ENCODE data around the gene C3orf22. TPM values are rescaled to one million over a fixed set of nuclear protein-coding genes. Genes with fewer than 3 reads are reported as not detected.

C3orf22 gene
- total RNA-seq, 1 donor from 2014 or later, result not detected

- Histone ChIP-seq H3K9me3 (replicated peaks) (no peaks in the 10 kb centered on the region), H3K4me3 (no peak overlapping the region), H3K36me3 (no peaks in the 10 kb centered on the region), H3K4me1 (peaks cover 40% of the 10 kb centered on the region), H3K27me3 (ENCODE audit: low read depth) (peaks cover 36% of the 10 kb centered on the region), H3K27ac (replicated peaks) (no peak overlapping the region)
- DNase-seq, result no peak
- intact Hi-C loops (cut with micrococcal nuclease), result no loop called here
- TF ChIP-seq CTCF (IDR thresholded peaks at IDR 0.05; ENCODE audit: borderline replicate concordance), result no peak
These were observed 31.1 kb downstream of the C3orf22 start for GRCh38 chr3:126527455-126528211.

DNA sequence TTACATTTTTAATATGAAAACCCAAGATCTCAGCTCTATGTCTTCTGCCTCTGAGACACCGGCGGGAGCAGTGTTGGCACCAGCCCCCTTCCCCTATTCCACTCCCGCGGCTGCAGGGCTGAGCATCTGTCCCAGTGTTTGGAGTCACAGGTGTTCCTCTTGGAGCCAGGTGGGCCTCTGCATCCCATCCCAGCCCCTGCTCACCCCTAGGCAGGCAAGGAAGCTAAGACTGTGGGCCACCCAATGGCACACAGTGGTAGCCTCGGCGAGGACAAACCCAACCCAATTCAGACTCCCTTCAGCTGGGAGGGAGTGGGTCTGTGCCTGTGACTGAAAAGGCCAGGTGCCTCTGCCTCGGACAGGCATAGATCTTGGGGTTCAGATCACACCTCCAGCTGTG is 31.7 kb downstream of the C3orf22 start:
- intact Hi-C loops (cut with micrococcal nuclease), result no loop called here
- H3K9me3 ChIP-seq (replicated peaks), result no peaks in the 10 kb centered on the region
- H3K4me3 ChIP-seq, result no peak overlapping the region
- no peak overlapping the region for H3K27ac ChIP-seq (replicated peaks)
- peaks cover 36% of the 10 kb centered on the region for H3K27me3 ChIP-seq (ENCODE audit: low read depth)
- no peak for TF ChIP-seq CTCF (IDR thresholded peaks at IDR 0.05; ENCODE audit: borderline replicate concordance)
- no peaks in the 10 kb centered on the region for H3K36me3 ChIP-seq
- peaks cover 40% of the 10 kb centered on the region for H3K4me1 ChIP-seq
- no peak for DNase-seq

GRCh38 chr3:126526668-126527005 is 32.1 kb downstream of the C3orf22 start:
- H3K27ac ChIP-seq (replicated peaks), result no peak overlapping the region
- no peak overlapping the region for H3K4me3 ChIP-seq
- peaks cover 36% of the 10 kb centered on the region for H3K27me3 ChIP-seq (ENCODE audit: low read depth)
- no peak for TF ChIP-seq CTCF (IDR thresholded peaks at IDR 0.05; ENCODE audit: borderline replicate concordance)
- H3K4me1 ChIP-seq, result peaks cover 40% of the 10 kb centered on the region
- intact Hi-C loops (cut with micrococcal nuclease), result no loop called here
- no peak for DNase-seq
- H3K9me3 ChIP-seq (replicated peaks), result no peaks in the 10 kb centered on the region
- no peaks in the 10 kb centered on the region for H3K36me3 ChIP-seq

DNA sequence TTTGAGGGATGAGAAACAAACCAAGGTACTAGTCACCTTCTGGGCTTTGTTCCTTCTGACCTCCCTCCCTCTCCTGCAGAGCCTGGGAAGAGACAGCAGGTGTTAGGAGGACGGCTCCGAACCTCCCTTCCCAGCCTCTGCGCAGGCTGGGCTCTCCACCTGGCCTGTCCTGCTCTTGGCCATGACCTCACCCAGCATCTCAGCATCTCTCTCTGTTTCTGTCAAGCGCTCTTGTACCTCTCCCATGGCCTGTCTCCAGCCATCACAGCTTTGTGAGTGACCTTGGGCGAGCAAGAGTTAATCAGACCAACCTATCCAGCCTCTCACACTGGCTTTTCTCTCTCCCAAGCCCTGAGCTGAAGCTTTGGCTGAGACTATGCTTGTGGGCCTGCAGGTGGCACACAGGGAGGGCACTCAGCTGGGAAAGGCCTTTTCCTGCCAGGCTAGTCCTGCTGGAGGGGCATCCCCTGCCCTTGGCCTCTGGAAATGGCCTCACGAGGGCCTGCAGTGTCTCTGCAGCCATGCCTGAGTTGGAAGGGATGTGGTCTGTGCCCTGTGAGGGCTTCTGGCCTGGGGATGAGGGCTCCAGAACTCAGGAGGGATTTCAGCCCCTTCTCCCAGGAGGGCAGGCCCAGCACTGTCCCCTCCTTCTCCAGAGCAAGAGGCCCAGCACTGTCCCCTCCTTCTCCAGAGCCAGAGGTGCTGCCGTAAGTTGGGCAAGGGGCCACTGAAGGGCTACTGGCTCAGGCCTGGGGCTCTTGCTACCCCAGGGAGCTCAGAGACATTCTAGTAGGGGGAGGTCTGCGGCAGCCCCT is 32.7 kb downstream of the C3orf22 start:
- Histone ChIP-seq H3K9me3 (replicated peaks) (no peaks in the 10 kb centered on the region), H3K27ac (replicated peaks) (no peak overlapping the region), H3K4me1 (peaks cover 40% of the 10 kb centered on the region), H3K36me3 (no peaks in the 10 kb centered on the region), H3K4me3 (no peak overlapping the region), H3K27me3 (ENCODE audit: low read depth) (peaks cover 36% of the 10 kb centered on the region)
- intact Hi-C loops (cut with micrococcal nuclease), result no loop called here
- TF ChIP-seq CTCF (IDR thresholded peaks at IDR 0.05; ENCODE audit: borderline replicate concordance), result no peak
- no peak for DNase-seq

DNA sequence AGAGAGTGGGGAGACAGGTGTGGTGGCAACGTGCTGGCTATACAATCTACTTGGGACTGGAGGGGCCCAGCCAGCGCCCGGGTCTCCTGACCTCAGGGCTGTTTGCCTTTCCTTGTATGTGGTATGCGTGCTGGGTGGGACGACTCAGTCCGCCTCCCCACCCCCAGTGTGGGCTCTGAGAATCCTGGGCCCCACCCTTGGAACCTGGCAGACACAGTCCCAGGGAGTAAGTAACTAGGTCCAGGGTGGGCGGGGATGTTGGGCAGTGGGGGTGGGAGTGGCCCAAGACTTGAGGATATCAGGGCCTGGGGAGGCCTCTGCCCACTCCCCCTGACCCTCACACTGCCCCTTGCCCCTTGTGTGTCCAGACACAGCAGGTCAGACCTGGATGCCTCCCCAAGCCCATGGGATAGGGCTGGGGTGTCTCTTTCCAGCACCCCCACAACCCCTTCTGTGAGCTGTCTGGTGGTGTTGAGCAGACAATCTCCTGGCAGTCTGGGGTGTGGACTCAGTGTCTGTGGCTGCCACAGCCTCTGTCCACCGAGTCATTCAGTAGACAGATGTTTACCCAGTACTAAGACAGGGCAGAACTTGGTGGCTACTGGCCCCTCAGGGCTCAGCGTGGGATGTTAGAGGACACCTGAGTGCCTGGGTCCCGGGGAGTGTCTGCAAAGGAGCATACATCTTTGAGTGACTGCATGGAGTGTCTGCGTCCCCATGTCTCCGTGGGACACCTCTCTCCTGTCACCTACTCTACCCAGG is 33.5 kb downstream of the C3orf22 start:
- DNase-seq, result no peak
- Histone ChIP-seq H3K27me3 (ENCODE audit: low read depth) (peaks cover 36% of the 10 kb centered on the region), H3K4me3 (peak overlapping the region; percentile 64), H3K4me1 (peaks cover 34% of the 10 kb centered on the region), H3K36me3 (no peaks in the 10 kb centered on the region), H3K27ac (replicated peaks) (no peak overlapping the region), H3K9me3 (replicated peaks) (no peaks in the 10 kb centered on the region)
- intact Hi-C loops (cut with micrococcal nuclease), result no loop called here
- TF ChIP-seq CTCF (IDR thresholded peaks at IDR 0.05; ENCODE audit: borderline replicate concordance), result no peak
